ENCODE measurements around the gene KLK1. TPM values are rescaled to one million over a fixed set of nuclear protein-coding genes. Genes with fewer than 3 reads are reported as not detected.

Gene KLK1
- total RNA-seq, 1 experiment from 2014 or later: not detected

DNA sequence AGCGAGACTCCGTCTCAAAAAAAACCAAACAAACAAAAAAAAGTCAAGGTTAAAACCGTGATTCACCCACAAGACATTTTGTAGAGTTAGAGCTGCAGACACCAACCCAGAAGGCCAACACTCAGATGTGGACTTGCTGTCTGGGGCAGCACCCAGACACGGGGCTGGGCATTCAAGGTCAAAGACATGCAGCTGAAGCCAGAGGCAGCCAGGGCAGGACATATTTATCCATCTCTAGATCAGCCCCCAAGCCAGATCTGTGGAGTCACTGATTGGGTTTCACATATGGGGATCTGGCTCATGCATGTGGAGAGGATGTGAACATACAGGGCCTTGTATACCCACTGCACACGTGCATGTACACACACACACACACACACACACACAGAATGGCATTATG lies 6.2 kb upstream of the KLK1 start:
- Histone ChIP-seq H3K4me3 (no peak overlapping the region), H3K27me3 (ENCODE audit: insufficient read depth, low read depth) (peaks cover 54% of the 10 kb centered on the region), H2AFZ (no peak overlapping the region), H3K9me3 (ENCODE audit: insufficient read depth, low read depth) (no peaks in the 10 kb centered on the region), H3K4me2 (no peak overlapping the region), H3F3A (ENCODE audit: insufficient read depth, low read depth) (no peaks in the 10 kb centered on the region; the same call in 1 of the 2 replicates), H3K9me2 (ENCODE audit: insufficient read depth) (no peaks in the 10 kb centered on the region), H4K20me1 (ENCODE audit: insufficient read depth) (no peaks in the 10 kb centered on the region), H3K4me1 (replicated peaks; ENCODE audit: insufficient read depth) (peaks cover 7% of the 10 kb centered on the region; the same call in 1 of the 2 replicates), H3K36me3 (ENCODE audit: low read depth) (no peaks in the 10 kb centered on the region), H3K79me2 (ENCODE audit: low read depth) (no peaks in the 10 kb centered on the region), H3K27ac (no peak overlapping the region)
- intact Hi-C loops (cut with micrococcal nuclease; ENCODE audit: unreplicated experiment): no loop called here
- POLR2A ChIA-PET (ENCODE audit: unreplicated experiment): no interaction called here
- no peak for DNase-seq
- TF ChIP-seq EZH2 (IDR thresholded peaks at IDR 0.05; ENCODE audit: low read depth): no peak
- TF ChIP-seq, protein P1, sequence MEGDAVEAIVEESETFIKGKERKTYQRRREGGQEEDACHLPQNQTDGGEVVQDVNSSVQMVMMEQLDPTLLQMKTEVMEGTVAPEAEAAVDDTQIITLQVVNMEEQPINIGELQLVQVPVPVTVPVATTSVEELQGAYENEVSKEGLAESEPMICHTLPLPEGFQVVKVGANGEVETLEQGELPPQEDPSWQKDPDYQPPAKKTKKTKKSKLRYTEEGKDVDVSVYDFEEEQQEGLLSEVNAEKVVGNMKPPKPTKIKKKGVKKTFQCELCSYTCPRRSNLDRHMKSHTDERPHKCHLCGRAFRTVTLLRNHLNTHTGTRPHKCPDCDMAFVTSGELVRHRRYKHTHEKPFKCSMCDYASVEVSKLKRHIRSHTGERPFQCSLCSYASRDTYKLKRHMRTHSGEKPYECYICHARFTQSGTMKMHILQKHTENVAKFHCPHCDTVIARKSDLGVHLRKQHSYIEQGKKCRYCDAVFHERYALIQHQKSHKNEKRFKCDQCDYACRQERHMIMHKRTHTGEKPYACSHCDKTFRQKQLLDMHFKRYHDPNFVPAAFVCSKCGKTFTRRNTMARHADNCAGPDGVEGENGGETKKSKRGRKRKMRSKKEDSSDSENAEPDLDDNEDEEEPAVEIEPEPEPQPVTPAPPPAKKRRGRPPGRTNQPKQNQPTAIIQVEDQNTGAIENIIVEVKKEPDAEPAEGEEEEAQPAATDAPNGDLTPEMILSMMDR (conservative IDR thresholded peaks at IDR 0.05): no peak
- no TSS peak for BruUV-seq (replicated peaks)
- CTCF ChIA-PET: no interaction called here

DNA sequence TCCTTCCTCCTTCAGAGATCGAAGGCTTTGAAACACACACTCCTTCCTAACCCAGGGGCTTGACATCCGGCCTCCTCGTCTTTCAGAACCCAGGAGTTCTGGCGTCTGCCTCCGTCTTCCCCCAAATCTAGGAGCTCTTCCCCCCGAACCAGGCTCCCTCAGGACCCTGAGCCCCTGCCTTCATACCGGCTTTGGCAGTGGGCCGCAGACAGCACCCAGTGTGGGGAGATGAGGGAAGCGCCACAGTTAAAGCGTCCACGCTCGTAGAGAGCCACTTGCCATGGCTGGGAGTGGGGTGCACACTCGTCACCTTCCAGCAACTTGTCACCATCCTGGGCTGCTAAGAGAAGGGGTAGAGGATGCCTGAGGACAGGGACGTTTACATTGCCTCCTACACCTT lies 3.9 kb upstream of the KLK1 start:
- no peak for DNase-seq
- no TSS peak for BruUV-seq (replicated peaks)
- 0 out of 2 replicates have a peak, but pooled peaks cover 7% of the 10 kb centered on the region for H3K4me1 ChIP-seq (replicated peaks; ENCODE audit: insufficient read depth)
- H3K4me3 ChIP-seq: no peak overlapping the region
- no peaks in the 10 kb centered on the region for H4K20me1 ChIP-seq (ENCODE audit: insufficient read depth)
- no peaks in the 10 kb centered on the region for H3F3A ChIP-seq (ENCODE audit: insufficient read depth, low read depth)
- H3K9me3 ChIP-seq (ENCODE audit: insufficient read depth, low read depth): no peaks in the 10 kb centered on the region
- intact Hi-C loops (cut with micrococcal nuclease; ENCODE audit: unreplicated experiment): no loop called here
- no peak overlapping the region for H3K27ac ChIP-seq
- CTCF ChIA-PET: no interaction called here
- H3K27me3 ChIP-seq (ENCODE audit: insufficient read depth, low read depth): peaks cover 77% of the 10 kb centered on the region
- TF ChIP-seq, protein P1 (conservative IDR thresholded peaks at IDR 0.05): no peak
- no peak for TF ChIP-seq EZH2 (IDR thresholded peaks at IDR 0.05; ENCODE audit: low read depth)
- no peaks in the 10 kb centered on the region for H3K79me2 ChIP-seq (ENCODE audit: low read depth)
- no peaks in the 10 kb centered on the region for H3K9me2 ChIP-seq (ENCODE audit: insufficient read depth)
- no peak overlapping the region for H2AFZ ChIP-seq
- no peaks in the 10 kb centered on the region for H3K36me3 ChIP-seq (ENCODE audit: low read depth)
- POLR2A ChIA-PET (ENCODE audit: unreplicated experiment): no interaction called here
- H3K4me2 ChIP-seq: no peak overlapping the region

DNA sequence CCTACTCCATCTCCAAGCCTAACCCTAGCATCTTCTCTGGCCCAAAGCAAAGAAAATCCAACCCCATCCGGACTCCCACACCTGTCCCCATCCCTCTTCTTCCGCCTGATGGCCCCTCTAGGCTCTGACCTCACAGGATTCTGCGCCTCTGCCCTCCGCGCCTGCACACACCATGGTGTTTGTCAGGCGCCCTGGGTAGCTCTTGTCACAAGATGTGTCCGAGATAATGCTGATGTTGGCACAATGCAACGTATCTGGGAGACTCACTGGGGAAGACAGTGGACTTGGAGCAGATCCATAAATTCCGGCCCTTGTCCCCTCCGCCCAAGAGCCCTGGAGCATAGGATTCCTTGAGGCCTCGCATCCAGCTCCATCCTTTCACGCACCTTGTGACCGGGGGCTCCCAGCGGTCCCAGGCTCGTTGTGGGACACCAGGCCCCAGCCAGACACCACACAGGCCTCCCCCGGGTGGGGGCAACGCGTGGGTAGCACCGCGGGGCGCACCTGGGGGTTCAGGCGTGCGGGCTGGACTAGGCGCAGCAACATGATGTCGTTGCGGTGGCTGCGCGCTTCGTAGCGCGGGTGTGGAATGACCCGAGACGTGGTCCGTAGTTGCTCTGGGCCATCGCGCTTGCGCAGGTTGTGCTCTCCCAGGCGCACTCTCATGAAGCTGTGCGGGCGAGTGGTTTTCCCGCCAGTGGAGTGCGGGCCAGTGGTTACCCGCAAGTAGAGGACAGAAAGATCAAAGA lies 3.1 kb upstream of the KLK1 start:
- peaks cover 79% of the 10 kb centered on the region for H3K27me3 ChIP-seq (ENCODE audit: insufficient read depth, low read depth)
- BruUV-seq (replicated peaks): no TSS peak
- H3K4me3 ChIP-seq: no peak overlapping the region
- no peaks in the 10 kb centered on the region for H3K9me2 ChIP-seq (ENCODE audit: insufficient read depth)
- no peak overlapping the region for H3K27ac ChIP-seq
- no peak for DNase-seq
- 0 out of 2 replicates have a peak, but pooled peaks cover 7% of the 10 kb centered on the region for H3K4me1 ChIP-seq (replicated peaks; ENCODE audit: insufficient read depth)
- intact Hi-C loops (cut with micrococcal nuclease; ENCODE audit: unreplicated experiment): no loop called here
- no peaks in the 10 kb centered on the region for H3K36me3 ChIP-seq (ENCODE audit: low read depth)
- H4K20me1 ChIP-seq (ENCODE audit: insufficient read depth): no peaks in the 10 kb centered on the region
- TF ChIP-seq, protein P1 (conservative IDR thresholded peaks at IDR 0.05): no peak
- no peaks in the 10 kb centered on the region for H3K79me2 ChIP-seq (ENCODE audit: low read depth)
- no peak overlapping the region for H3K4me2 ChIP-seq
- no peak overlapping the region for H2AFZ ChIP-seq
- POLR2A ChIA-PET (ENCODE audit: unreplicated experiment): no interaction called here
- CTCF ChIA-PET: no interaction called here
- H3K9me3 ChIP-seq (ENCODE audit: insufficient read depth, low read depth): no peaks in the 10 kb centered on the region
- no peaks in the 10 kb centered on the region for H3F3A ChIP-seq (ENCODE audit: insufficient read depth, low read depth)
